GM12801 (cell line): Measurements from ENCODE around the gene CLDN1.

ENCODE experiments used
- CTCF ChIP-seq: IDR thresholded peaks from one replicate; pipeline ENCODE4 v1.5.1; 2011; ENCODE audit warnings: control low read depth; ENCODE audit not compliant: insufficient read length; ENCODE audit errors: extremely low read depth

Gene CLDN1

GRCh38 chr3:190333961-190334360, 11.7 kb upstream of the CLDN1 start:
- no peak for TF ChIP-seq CTCF

- TF ChIP-seq CTCF: no peak
Observed at GRCh38 chr3:190330936-190331734, 8.9 kb upstream of the CLDN1 start.

GRCh38 chr3:190326930-190327329, 4.7 kb upstream of the CLDN1 start:
- TF ChIP-seq CTCF: no peak

- no peak for TF ChIP-seq CTCF
Observed at GRCh38 chr3:190326361-190326760, 4.1 kb upstream of the CLDN1 start.

- TF ChIP-seq CTCF: no peak
Observed at GRCh38 chr3:190325923-190326322, 3.7 kb upstream of the CLDN1 start.

GRCh38 chr3:190323246-190323626, 990 bp upstream of the CLDN1 start:
- TF ChIP-seq CTCF: no peak

- no peak for TF ChIP-seq CTCF
Observed at GRCh38 chr3:190322604-190323245, 479 bp upstream of the CLDN1 start.
